Neural progenitor cell (in vitro differentiated cells): ENCODE data around the gene LRRC36. TPM values are rescaled to one million over a fixed set of nuclear protein-coding genes. Genes with fewer than 3 reads are reported as not detected.
A peak's percentile ranks its signal among the peaks of the same experiment; 100 is the strongest.

Source experiments
- DNase-seq: peaks from one replicate; pipeline ENCODE4 v3.0.0-alpha.2; 2016; ENCODE audit warnings: low spot score
- H2AFZ ChIP-seq: fragments of 200-600 bp; sonication (generic); replicated peaks from 2 replicates; pipeline ENCODE4 v1.6.1; 2016; ENCODE audit warnings: antibody characterized with exemption
- H3F3A ChIP-seq: fragments of 200-600 bp; sonication (generic); 2 replicates; pipeline ENCODE4 v1.6.1; 2016; ENCODE audit warnings: antibody characterized with exemption, low read depth
- H3K27ac ChIP-seq: fragments of 200-600 bp; sonication (generic); 2 replicates; pipeline ENCODE4 v1.5.1; 2016; ENCODE audit warnings: mild to moderate bottlenecking
- H3K27me3 ChIP-seq: fragments of 200-600 bp; sonication (generic); 2 replicates; pipeline ENCODE4 v1.6.1; 2016; ENCODE audit warnings: mild to moderate bottlenecking, moderate library complexity
- H3K36me3 ChIP-seq: fragments of 200-600 bp; sonication (generic); 2 replicates; pipeline ENCODE4 v1.5.1; 2016
- H3K4me1 ChIP-seq: fragments of 200-600 bp; sonication (generic); 2 replicates; pipeline ENCODE4 v1.6.1; 2016; ENCODE audit warnings: mixed run types
- H3K4me2 ChIP-seq: fragments of 200-600 bp; sonication (generic); 2 replicates; pipeline ENCODE4 v1.6.1; 2016
- H3K4me3 ChIP-seq: fragments of 200-600 bp; sonication (generic); 2 replicates; pipeline ENCODE4 v1.5.1; 2016
- H3K79me2 ChIP-seq: fragments of 200-600 bp; sonication (generic); 2 replicates; pipeline ENCODE4 v1.6.1; 2016; ENCODE audit warnings: low read depth
- H3K9ac ChIP-seq: fragments of 200-600 bp; sonication (generic); 2 replicates; pipeline ENCODE4 v1.6.1; 2016
- H3K9me3 ChIP-seq: fragments of 200-600 bp; sonication (generic); 2 replicates; pipeline ENCODE4 v1.5.1; 2016; ENCODE audit warnings: low read depth
- H4K20me1 ChIP-seq: fragments of 200-600 bp; sonication (generic); 2 replicates; pipeline ENCODE4 v1.6.1; 2016; ENCODE audit warnings: low read depth
- H3K27ac Mint-ChIP-seq: 3 replicates; pipeline ENCODE4 v1.8.0; 2021; ENCODE audit warnings: mixed read lengths
- H3K27me3 Mint-ChIP-seq: 2 replicates; pipeline ENCODE4 v1.8.0; 2022; ENCODE audit warnings: low read depth, mild to moderate bottlenecking, inconsistent platforms, moderate library complexity, mixed read lengths; ENCODE audit not compliant: insufficient read depth
- H3K36me3 Mint-ChIP-seq: 3 replicates; pipeline ENCODE4 v1.8.0; 2021; ENCODE audit warnings: mixed read lengths
- H3K4me1 Mint-ChIP-seq: 3 replicates; pipeline ENCODE4 v1.8.0; 2021; ENCODE audit warnings: mixed read lengths
- H3K4me3 Mint-ChIP-seq: 3 replicates; pipeline ENCODE4 v1.8.0; 2021; ENCODE audit warnings: mild to moderate bottlenecking, moderate library complexity, mixed read lengths
- H3K9me3 Mint-ChIP-seq: 3 replicates; pipeline ENCODE4 v1.8.0; 2020; ENCODE audit warnings: mixed read lengths
- CTCF ChIP-seq: fragments of 200-600 bp; sonication (generic); IDR thresholded peaks from 2 replicates; pipeline ENCODE4 v1.5.1; 2017; ENCODE audit warnings: antibody characterized with exemption, mild to moderate bottlenecking
- EZH2 ChIP-seq: fragments of 200-600 bp; sonication (generic); IDR thresholded peaks from 2 replicates; pipeline ENCODE4 v1.6.1; 2017; ENCODE audit warnings: antibody characterized with exemption, mild to moderate bottlenecking, moderate library complexity
- EZH2phosphoT487 ChIP-seq: fragments of 200-600 bp; sonication (generic); IDR thresholded peaks from 2 replicates; pipeline ENCODE4 v1.6.1; 2017; ENCODE audit warnings: antibody characterized with exemption
- total RNA-seq: library from RNA; depleted of rRNA; stranded (reverse); fragments of >200 nt; gene quantifications from 2 replicates; pipeline ENCODE4 v1.2.3, GENCODE V29; 2015; ENCODE audit warnings: low replicate concordance

LRRC36 gene
- total RNA-seq, 1 donor from 2014 or later, result not detected

- Mint-ChIP-seq H3K27ac (peak overlapping the region; percentile 66), H3K27me3 (peaks cover 9% of the 10 kb centered on the region), H3K4me3 (no peak overlapping the region), H3K36me3 (no peaks in the 10 kb centered on the region), H3K4me1 (peaks cover 4% of the 10 kb centered on the region), H3K9me3 (peaks cover 2% of the 10 kb centered on the region)
- DNase-seq, result no peak
- no peaks in the 10 kb centered on the region for H4K20me1 ChIP-seq
- H3K27me3 ChIP-seq, result peaks cover 6% of the 10 kb centered on the region
- H3K4me1 ChIP-seq, result no peaks in the 10 kb centered on the region
- no peaks in the 10 kb centered on the region for H3K79me2 ChIP-seq
- no peaks in the 10 kb centered on the region for H3F3A ChIP-seq
- H3K27ac ChIP-seq, result no peak overlapping the region
- H3K9ac ChIP-seq, result no peak overlapping the region
- no peak for TF ChIP-seq EZH2
- no peak for TF ChIP-seq EZH2phosphoT487
- no peak for TF ChIP-seq CTCF
- no peak overlapping the region for H2AFZ ChIP-seq
- no peaks in the 10 kb centered on the region for H3K9me3 ChIP-seq
- no peak overlapping the region for H3K4me3 ChIP-seq
- no peak overlapping the region for H3K4me2 ChIP-seq
- no peaks in the 10 kb centered on the region for H3K36me3 ChIP-seq
These were observed 31.7 kb upstream of the LRRC36 start for GRCh38 chr16:67294938-67295361.

GRCh38 chr16:67296420-67296819 lies 30.2 kb upstream of the LRRC36 start:
- Histone ChIP-seq H3K79me2 (no peaks in the 10 kb centered on the region), H4K20me1 (no peaks in the 10 kb centered on the region), H3K27me3 (peaks cover 6% of the 10 kb centered on the region), H3K4me1 (no peaks in the 10 kb centered on the region), H3K27ac (no peak overlapping the region), H3F3A (no peaks in the 10 kb centered on the region), H3K4me2 (no peak overlapping the region), H3K9ac (no peak overlapping the region), H3K36me3 (no peaks in the 10 kb centered on the region), H2AFZ (no peak overlapping the region), H3K4me3 (no peak overlapping the region), H3K9me3 (no peaks in the 10 kb centered on the region)
- Mint-ChIP-seq H3K4me1 (peaks cover 4% of the 10 kb centered on the region), H3K4me3 (no peak overlapping the region), H3K27ac (no peak overlapping the region), H3K27me3 (peaks cover 9% of the 10 kb centered on the region), H3K9me3 (peaks cover 2% of the 10 kb centered on the region), H3K36me3 (no peaks in the 10 kb centered on the region)
- TF ChIP-seq EZH2, result no peak
- TF ChIP-seq CTCF, result no peak
- no peak for TF ChIP-seq EZH2phosphoT487
- no peak for DNase-seq

GRCh38 chr16:67298277-67298676 lies 28.3 kb upstream of the LRRC36 start:
- Histone ChIP-seq H3K27ac (no peak overlapping the region), H3K4me3 (no peak overlapping the region), H2AFZ (no peak overlapping the region), H3F3A (no peaks in the 10 kb centered on the region), H4K20me1 (no peaks in the 10 kb centered on the region), H3K36me3 (no peaks in the 10 kb centered on the region), H3K9me3 (no peaks in the 10 kb centered on the region), H3K27me3 (peaks cover 6% of the 10 kb centered on the region), H3K9ac (no peak overlapping the region), H3K4me1 (no peaks in the 10 kb centered on the region), H3K4me2 (no peak overlapping the region), H3K79me2 (no peaks in the 10 kb centered on the region)
- DNase-seq, result no peak
- Mint-ChIP-seq H3K27me3 (peaks cover 2% of the 10 kb centered on the region), H3K4me3 (no peak overlapping the region), H3K4me1 (peaks cover 4% of the 10 kb centered on the region), H3K9me3 (peaks cover 2% of the 10 kb centered on the region), H3K36me3 (no peaks in the 10 kb centered on the region), H3K27ac (no peak overlapping the region)
- no peak for TF ChIP-seq EZH2
- TF ChIP-seq CTCF, result no peak
- TF ChIP-seq EZH2phosphoT487, result no peak
